ENCODE measurements around the gene PDHX.

PDHX gene

DNA sequence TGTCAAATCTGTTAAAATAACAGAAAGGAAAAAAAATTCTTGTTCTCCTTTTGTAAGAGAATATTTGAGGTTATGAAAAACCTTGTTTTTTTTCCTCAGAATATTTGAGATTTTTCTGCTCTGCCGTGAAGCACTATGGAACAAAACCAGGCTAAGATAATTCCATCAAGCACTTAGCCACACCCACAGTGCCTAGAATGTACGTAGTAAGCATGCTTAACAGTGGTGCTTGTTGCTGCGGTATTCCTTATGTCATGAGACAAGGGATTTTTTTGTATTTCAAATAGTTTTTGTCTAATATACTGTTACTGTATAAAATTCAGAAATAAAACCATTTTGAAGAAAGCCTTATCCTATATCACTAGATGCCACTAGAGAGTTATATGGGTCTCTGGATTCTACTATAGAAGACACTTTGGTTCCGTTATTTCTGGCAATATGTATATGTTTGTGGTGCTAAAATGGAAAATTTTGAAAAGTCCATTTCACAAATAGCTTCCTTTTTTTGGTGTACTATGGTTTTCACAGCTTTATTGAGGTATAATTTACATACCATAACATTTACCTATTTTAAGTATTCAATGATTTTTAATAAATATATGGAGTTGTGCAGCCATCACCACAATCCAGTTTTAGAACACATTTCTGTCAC, 23.7 kb downstream of the PDHX start:
- in situ Hi-C loops (cut with MboI; ENCODE audit: low pct_unique_long_range_greater_than_20kb, low sequenced_read_pairs): no loop called here

DNA sequence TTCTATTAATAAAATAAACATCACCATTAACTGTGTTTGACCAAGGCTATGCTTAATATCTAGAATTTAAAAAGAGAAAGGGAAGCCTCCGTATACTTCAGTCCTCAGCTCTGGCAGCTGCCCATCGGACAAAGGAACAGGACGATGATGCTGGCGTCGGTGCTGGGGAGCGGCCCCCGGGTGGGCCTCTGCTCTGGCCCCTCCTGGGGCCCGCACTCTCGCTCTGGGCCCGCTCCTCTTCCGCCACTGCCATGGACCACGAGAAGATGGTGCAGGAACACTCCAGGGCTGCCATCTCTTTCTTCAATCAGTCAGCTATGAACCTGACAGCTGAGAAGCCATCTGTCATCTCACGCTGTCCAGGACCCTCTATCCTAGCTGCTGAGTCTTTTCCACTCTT, 25.3 kb downstream of the PDHX start:
- in situ Hi-C loops (cut with MboI; ENCODE audit: low pct_unique_long_range_greater_than_20kb, low sequenced_read_pairs): no loop called here
- no peak for DNase-seq

More for the DNA sequence above, 23.7 kb downstream of the PDHX start:
- no peak for DNase-seq

DNA sequence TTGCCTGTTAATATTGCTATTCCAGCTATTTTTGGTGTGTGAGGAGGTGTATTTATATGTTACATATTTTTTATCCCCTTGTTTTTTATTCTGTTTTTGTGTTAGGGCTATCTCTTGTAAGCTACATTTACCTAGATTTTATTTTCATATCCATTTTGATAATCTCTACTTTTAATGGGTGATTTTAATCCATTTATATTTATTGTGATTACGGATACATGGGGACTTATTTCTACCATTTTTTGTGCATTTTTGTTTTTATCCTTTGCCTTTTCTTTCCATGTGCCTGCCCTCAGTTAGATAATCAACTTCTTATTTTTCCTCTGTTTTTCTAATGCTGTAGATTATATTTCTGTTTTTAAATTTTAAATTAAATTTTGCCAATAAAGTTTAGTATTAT, 28.3 kb downstream of the PDHX start:
- in situ Hi-C loops (cut with MboI; ENCODE audit: low pct_unique_long_range_greater_than_20kb, low sequenced_read_pairs): no loop called here
- no peak for DNase-seq

DNA sequence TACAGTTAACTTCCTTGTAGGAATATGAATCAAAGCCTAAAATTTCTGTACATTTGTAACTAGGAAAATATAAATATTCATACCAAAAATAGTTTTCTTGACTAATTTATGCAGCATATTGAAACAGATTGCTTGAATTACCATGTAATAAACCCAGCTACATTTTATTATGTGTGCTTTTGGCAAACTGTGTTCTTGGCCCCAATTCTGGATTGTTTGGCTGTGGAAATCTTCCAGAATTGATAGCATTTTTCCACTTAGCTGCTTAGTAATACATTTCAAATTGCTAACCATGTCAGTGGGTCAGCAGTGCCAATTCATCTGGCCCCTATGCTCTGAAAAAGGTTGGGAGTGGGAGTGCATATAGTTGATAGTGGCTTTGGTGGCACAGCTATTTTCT, 32.3 kb downstream of the PDHX start:
- in situ Hi-C loops (cut with MboI; ENCODE audit: low pct_unique_long_range_greater_than_20kb, low sequenced_read_pairs): no loop called here
- DNase-seq: no peak

DNA sequence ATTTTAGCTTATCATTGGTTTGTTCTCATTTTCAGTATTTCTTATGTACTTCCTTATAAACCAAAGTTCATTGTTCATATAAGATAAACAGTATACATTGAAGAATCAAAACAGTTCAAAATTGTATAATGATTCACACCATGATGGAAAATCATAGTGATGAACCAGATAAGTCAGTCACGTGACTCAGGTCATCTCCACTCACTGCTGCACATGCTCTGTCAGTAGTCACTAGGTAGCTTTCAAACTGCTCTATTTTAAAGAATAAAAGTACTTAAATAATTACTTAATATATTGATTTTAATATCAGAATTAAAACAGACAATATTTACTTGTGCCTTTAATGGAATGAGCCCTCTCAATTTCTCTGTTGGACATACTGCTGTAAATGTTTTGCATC, 37.5 kb downstream of the PDHX start:
- no peak for DNase-seq
- in situ Hi-C loops (cut with MboI; ENCODE audit: low pct_unique_long_range_greater_than_20kb, low sequenced_read_pairs): no loop called here

DNA sequence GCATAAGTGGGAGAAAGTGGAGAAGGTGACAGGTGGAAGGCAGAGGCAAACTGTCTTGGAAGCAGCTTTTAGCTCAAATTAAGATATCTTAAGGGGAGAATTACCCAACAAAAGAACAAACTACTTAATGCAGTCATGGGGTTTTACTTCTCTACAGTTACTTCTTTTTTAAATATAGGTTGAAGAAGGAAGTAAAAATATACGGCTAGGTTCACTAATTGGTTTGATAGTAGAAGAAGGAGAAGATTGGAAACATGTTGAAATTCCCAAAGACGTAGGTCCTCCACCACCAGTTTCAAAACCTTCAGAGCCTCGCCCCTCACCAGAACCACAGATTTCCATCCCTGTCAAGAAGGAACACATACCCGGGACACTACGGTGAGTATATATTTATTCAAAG, 40.8 kb downstream of the PDHX start:
- in situ Hi-C loops (cut with MboI; ENCODE audit: low pct_unique_long_range_greater_than_20kb, low sequenced_read_pairs): no loop called here
- no peak for DNase-seq

DNA sequence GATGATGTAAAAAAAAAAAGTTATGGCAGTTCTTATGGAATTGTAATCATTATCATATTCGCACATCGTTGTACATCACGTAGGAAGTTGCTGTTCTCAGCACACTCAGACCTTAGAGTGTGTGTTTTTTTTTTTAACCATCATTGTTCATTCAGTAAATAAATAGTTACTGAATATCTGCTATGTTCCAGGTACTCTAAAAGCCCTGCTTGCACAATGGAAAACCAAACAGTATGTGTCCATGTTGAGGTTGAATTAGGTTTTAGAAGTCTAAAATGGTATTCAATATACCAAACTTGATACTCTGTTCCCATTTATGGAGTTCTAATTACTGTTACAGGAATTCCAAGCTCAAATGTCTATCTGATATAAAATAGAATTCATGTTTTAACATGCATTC, 41.2 kb downstream of the PDHX start:
- in situ Hi-C loops (cut with MboI; ENCODE audit: low pct_unique_long_range_greater_than_20kb, low sequenced_read_pairs): no loop called here
- no peak for DNase-seq

DNA sequence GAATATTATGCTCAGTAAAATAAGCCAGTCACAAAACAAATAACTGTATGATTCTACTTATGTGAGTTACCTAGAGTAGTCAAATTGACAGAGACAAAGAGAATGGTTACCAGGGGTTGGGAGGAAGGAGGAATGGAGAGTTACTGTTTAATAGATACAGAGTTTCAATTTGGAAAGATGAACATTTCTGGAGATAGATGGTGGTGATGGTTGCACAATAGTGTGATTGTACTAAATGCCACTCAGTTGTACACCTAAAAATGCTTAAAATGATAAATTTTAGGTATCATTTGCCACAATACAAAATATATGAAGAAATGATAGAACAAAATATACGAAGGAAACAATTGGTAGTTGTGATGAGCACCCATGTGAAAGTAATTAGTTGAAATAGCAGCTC, 43.4 kb downstream of the PDHX start:
- DNase-seq: no peak
- in situ Hi-C loops (cut with MboI; ENCODE audit: low pct_unique_long_range_greater_than_20kb, low sequenced_read_pairs): no loop called here

DNA sequence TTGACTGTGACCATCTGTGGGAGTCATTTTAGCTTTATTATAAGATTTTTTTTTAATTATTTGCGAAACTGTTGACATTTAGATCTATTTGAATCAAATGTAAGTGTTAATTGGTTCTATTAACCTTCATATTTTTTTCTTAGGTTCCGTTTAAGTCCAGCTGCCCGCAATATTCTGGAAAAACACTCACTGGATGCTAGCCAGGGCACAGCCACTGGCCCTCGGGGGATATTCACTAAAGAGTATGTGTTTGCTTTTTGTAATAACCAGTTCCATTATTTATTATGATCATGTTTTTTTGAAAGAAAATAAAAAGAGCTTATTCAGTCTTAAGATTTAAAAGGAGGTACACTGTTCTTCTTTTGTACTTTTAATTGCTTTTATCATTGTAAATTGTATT, 43.9 kb downstream of the PDHX start:
- in situ Hi-C loops (cut with MboI; ENCODE audit: low pct_unique_long_range_greater_than_20kb, low sequenced_read_pairs): no loop called here
- DNase-seq: no peak

DNA sequence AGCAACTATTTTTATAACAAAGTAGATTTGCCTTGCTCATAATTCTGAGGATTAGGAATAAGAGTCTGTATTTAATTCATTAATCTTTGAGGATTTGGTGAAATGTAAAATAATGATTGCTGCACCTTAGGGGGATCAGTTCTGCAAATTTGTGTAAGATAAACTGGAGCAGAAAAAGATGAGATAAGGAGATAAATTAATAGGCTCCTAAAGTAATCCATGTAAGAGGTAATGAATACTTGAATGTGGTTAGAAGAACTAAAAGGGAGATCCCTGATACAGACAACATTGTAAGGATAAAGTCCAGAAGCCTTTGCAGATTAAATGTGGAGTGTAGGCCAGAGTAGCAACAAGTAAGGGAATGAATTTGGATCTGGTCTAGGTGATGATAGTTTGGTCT, 45.6 kb downstream of the PDHX start:
- no peak for DNase-seq
- in situ Hi-C loops (cut with MboI; ENCODE audit: low pct_unique_long_range_greater_than_20kb, low sequenced_read_pairs): no loop called here

DNA sequence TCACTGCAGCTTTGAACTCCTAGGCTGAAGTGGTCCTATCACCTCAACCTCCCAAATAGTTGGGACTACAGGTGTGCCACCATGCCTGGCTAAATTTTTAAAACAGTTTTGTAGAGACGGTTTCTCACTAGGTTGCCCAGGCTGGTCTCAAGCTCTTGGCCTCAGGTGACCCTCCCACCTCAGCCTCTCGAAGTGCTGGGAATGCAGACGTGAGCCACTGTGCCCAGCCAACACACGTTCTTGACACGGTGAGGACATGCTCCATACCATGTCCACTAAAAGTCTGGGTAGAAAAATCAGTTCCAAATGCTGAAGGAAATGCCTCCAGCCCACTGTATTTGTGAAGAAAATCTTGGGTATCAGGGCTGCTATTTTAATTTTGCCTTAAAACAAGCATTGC, 46.9 kb downstream of the PDHX start:
- in situ Hi-C loops (cut with MboI; ENCODE audit: low pct_unique_long_range_greater_than_20kb, low sequenced_read_pairs): no loop called here
- no peak for DNase-seq

DNA sequence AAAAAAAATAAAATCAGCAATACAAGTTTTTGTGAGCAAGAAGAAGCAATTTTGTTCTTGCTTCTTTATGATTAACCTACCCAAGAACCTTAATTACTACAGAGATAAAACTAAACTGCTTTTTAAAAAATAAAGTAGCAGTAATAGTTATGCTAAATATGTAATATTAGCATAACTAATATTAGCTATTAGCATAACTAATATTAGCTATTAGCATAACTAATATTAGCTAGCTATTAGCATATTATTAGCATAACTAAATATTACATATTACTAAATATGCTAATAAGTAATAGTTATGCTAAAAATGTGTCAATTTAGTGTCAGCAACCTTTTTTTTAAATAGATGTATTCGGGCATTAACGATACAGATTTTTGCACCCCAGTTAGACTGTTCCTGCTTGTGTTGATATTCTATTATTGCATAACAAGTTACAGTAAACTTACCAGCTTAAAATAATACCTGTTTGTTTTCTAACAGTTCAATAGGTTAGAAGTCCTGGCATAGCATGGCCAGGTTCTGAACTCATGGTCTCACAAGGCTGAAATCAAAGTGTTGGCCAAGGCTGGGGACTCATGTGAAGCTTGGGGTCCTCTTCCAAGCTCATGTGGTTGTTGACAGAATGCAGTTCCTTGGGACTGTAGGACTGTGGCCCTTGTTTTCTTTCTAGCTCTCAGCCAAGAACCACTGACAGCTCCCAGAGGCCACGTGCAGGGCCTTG, 48.4 kb downstream of the PDHX start:
- in situ Hi-C loops (cut with MboI; ENCODE audit: low pct_unique_long_range_greater_than_20kb, low sequenced_read_pairs): no loop called here
- no peak for DNase-seq

DNA sequence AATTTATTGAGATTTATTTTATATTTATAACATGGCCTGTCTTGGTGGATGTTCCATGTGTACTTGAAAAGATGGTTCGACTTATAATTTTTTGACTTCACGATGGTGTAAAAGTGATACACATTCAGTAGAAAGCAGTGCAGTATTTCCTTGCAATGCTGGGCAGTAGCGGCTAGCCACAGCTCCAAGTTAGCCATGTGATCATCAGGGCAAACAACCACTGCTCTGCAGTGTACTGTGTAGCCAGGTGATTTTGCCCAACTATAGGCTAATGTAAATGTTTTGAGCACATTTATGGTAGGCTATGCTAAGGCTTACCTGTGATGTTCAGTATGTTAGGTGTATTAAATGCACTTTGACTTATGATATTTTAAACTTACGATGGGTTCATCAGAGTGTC, 52.4 kb downstream of the PDHX start:
- DNase-seq: no peak
- in situ Hi-C loops (cut with MboI; ENCODE audit: low pct_unique_long_range_greater_than_20kb, low sequenced_read_pairs): no loop called here

DNA sequence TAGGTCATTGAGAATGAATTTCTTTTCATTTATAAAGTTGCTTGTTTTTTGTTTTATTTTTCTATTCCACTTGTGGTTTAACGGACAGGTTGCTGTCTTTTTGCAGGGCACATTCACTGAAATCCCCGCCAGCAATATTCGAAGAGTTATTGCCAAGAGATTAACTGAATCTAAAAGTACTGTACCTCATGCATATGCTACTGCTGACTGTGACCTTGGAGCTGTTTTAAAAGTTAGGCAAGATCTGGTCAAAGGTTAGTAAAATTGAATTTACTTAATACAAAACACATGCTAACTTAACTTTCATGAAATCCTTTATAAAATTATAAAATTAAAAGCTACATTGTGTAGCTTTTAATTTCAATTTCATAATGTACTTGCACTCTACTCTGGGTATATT, 53.6 kb downstream of the PDHX start:
- DNase-seq: no peak
- in situ Hi-C loops (cut with MboI; ENCODE audit: low pct_unique_long_range_greater_than_20kb, low sequenced_read_pairs): no loop called here

DNA sequence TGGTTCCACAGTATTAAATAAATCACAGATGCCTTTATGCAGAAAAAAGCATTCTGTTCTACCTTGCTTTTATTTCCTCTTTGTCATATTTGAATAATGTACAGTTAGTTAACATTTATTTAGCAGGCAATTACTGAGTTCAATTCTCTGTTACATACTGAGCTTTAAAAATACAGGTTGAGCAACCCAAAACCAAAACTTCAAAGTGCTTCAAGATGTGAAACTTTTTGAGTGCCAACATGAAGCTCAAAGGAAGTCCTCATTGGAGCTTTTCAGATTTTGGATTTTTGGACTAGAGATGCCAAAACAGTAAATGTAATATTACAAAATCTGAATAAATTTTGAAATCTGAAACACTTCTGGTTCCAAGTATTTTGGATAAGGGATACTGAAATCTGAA, 54.1 kb downstream of the PDHX start:
- DNase-seq: no peak
- in situ Hi-C loops (cut with MboI; ENCODE audit: low pct_unique_long_range_greater_than_20kb, low sequenced_read_pairs): no loop called here

DNA sequence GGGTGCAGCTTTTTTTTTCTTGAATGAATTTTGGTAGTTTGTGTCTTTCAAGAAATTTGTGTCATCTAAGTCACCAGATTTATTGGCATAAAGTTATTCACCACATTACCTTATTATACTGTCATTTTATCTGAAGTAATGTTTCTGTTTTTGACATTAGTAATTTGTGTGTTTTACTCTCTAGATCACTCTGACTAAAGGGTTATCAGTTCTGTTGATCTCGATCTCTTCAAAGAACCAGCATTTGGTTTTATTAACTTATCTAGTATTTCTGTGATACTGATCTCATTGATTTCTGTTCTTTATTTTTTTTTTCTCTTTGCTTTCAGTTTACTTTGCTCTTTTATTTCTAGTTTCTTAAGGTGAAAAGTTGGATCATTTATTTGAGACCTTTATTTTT, 55.5 kb downstream of the PDHX start:
- in situ Hi-C loops (cut with MboI; ENCODE audit: low pct_unique_long_range_greater_than_20kb, low sequenced_read_pairs): no loop called here
- no peak for DNase-seq

DNA sequence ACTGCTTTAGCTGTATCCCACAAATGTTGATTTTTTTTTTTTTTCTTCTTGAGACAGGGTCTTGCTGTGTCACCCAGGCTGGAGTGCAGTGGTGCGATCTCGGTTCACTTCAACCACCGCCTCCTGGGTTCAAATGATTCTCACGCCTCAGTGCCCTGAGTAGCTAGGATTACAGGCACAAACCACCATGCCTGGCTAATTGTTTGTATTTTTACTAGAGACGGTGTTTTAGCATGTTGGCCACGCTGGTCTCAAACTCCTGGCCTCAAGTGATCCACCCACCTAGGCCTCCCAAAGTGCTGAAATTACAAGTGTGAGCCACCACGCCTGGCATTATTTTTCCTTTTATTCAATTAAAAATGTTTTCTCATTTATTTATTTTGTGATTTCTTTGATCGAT, 55.9 kb downstream of the PDHX start:
- no peak for DNase-seq
- in situ Hi-C loops (cut with MboI; ENCODE audit: low pct_unique_long_range_greater_than_20kb, low sequenced_read_pairs): no loop called here

DNA sequence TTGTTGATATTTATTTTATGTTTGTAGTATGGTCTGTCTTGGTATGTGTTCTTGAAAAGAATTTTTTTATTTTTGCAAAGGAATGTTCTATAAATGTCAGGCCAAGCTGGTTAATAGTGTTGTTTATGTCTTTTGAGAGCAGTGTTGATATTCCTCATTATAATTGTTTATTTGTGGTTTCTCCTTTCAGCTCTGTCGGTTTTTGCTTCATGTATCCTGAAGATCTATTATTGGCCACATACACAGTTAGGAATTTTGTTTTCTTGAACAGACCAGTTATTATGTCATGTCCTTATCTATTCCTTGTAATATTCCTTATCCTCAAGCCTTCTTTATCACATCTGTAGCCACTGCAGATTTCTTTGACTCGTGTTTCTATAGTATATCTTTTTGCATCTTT, 56.5 kb downstream of the PDHX start:
- in situ Hi-C loops (cut with MboI; ENCODE audit: low pct_unique_long_range_greater_than_20kb, low sequenced_read_pairs): no loop called here
- DNase-seq: no peak

DNA sequence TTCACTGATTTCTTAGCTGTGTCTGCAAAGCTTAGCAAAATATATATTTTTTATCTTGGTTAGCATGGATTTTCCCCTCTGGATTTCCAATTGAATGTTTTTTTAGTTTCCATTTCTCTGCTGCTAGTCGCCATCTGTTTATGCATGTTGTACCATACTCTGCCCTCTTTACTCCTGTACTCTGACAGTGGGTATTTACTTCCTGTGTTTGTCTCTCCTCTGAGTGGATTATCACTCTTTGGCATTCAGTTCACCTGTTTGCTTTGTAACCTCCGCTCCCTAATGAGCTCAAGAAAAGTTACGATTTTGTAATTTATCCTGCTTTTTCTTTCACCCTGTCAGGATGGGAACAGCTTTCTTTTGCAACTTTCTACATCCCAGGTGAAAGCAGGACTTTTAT, 59.1 kb downstream of the PDHX start:
- no peak for DNase-seq
- in situ Hi-C loops (cut with MboI; ENCODE audit: low pct_unique_long_range_greater_than_20kb, low sequenced_read_pairs): no loop called here

DNA sequence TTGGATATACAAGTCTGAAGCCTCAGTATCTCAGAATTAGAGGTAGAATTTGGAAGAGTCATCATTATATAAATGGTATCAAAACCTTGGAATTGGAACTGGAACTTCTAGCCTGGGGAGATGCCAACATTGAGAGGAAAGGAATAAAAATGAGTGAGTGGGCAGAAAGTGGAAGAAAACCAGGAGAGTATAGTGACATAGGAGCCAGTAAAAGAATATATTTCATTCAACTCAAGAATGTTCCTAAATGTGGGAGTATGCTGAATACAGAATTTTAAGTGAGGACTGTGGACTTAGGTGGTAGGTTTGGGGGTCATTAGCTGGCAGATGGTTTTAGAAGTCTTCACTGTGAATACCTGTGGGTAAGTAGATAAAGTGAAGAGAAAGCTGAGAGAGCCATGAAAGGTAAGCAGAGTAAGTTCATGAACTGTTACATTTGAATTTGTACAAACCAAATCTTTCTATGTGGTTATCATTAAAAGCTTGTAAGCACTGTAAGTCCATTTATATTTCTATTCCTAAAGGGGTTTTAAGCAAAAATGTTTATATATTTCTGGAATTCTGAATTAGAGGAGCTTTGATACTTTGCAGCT, 60.2 kb downstream of the PDHX start:
- no peak for DNase-seq

More for the DNA sequence above, 60.2 kb downstream of the PDHX start:
- in situ Hi-C loops (cut with MboI; ENCODE audit: low pct_unique_long_range_greater_than_20kb, low sequenced_read_pairs): no loop called here

All from KBM-7 (cell line).